ENCODE results near the gene FRMD1.
A peak's percentile ranks its signal among the peaks of the same experiment; 100 is the strongest.

FRMD1 gene

GRCh38 chr6:168026925-168027324 lies 52.1 kb downstream of the FRMD1 start:
- H3K4me3 ChIP-seq (ENCODE audit: low read depth, low read length): no peak overlapping the region
- no peak for TF ChIP-seq ZNF529 (tag by site-specific recombination; IDR thresholded peaks at IDR 0.05; ENCODE audit: insufficient replicate concordance)
- TF ChIP-seq ZNF664 (tag by site-specific recombination; IDR thresholded peaks at IDR 0.05): peak; percentile 78
- POLR2A ChIA-PET: no interaction called here
- no peak overlapping the region for H3K27ac ChIP-seq (ENCODE audit: extremely low read depth, low read depth, low read length)
- peaks cover 25% of the 10 kb centered on the region for H3K4me1 ChIP-seq (ENCODE audit: control insufficient read depth, insufficient read depth, low read length)
- H3K36me3 ChIP-seq (ENCODE audit: control insufficient read depth in 2 of 2, insufficient read depth in 1 of 2, low read length in 2 of 2): no peaks in the 10 kb centered on the region
- CTCF ChIA-PET: interaction anchor here (0.7 kb wide), 1 partner anchor 135 kb away, joined by 8 read pairs; no protein-coding TSS in a partner anchor
- no peaks in the 10 kb centered on the region for H3K9me3 ChIP-seq (ENCODE audit: control insufficient read depth, insufficient read depth, low read depth, low read length)

- Histone ChIP-seq H3K4me3 (ENCODE audit: low read depth, low read length) (no peak overlapping the region), H3K27ac (ENCODE audit: extremely low read depth, low read depth, low read length) (no peak overlapping the region), H3K9me3 (ENCODE audit: control insufficient read depth, insufficient read depth, low read depth, low read length) (no peaks in the 10 kb centered on the region), H3K36me3 (ENCODE audit: control insufficient read depth in 2 of 2, insufficient read depth in 1 of 2, low read length in 2 of 2) (no peaks in the 10 kb centered on the region), H3K4me1 (ENCODE audit: control insufficient read depth, insufficient read depth, low read length) (peaks cover 26% of the 10 kb centered on the region)
- POLR2A ChIA-PET: no interaction called here
- CTCF ChIA-PET: interaction anchor here (0.5 kb wide), 1 partner anchor 708 kb away, joined by 3 read pairs; no protein-coding TSS in a partner anchor
- no peak for TF ChIP-seq ZNF394 (tag by site-specific recombination; IDR thresholded peaks at IDR 0.05; ENCODE audit: borderline replicate concordance)
- peak; percentile 30 for TF ChIP-seq SETDB1 (IDR thresholded peaks at IDR 0.05; ENCODE audit: insufficient read length, low read length)
- TF ChIP-seq ZNF623 (tag by site-specific recombination; IDR thresholded peaks at IDR 0.05): peak; percentile 44
Observed at GRCh38 chr6:168025831-168026710, 52.9 kb downstream of the FRMD1 start.

- Histone ChIP-seq H3K36me3 (ENCODE audit: control insufficient read depth in 2 of 2, insufficient read depth in 1 of 2, low read length in 2 of 2) (no peaks in the 10 kb centered on the region), H3K9me3 (ENCODE audit: control insufficient read depth, insufficient read depth, low read depth, low read length) (no peaks in the 10 kb centered on the region), H3K4me3 (ENCODE audit: low read depth, low read length) (no peak overlapping the region), H3K4me1 (ENCODE audit: control insufficient read depth, insufficient read depth, low read length) (peaks cover 19% of the 10 kb centered on the region), H3K27ac (ENCODE audit: extremely low read depth, low read depth, low read length) (peak overlapping the region; percentile 63; the same call in 1 of the 2 replicates)
- TF ChIP-seq ZNF544 (tag by site-specific recombination; IDR thresholded peaks at IDR 0.05) (no peak), ZNF112 (tag by site-specific recombination; IDR thresholded peaks at IDR 0.05) (no peak), ZNF138 (tag by site-specific recombination; IDR thresholded peaks at IDR 0.05; ENCODE audit: borderline replicate concordance) (no peak), ZNF10 (tag by site-specific recombination; IDR thresholded peaks at IDR 0.05) (peak; percentile 27; the same call in 1 of the 2 replicates), ZNF350 (tag by site-specific recombination; IDR thresholded peaks at IDR 0.05) (no peak), KLF17 (tag by site-specific recombination; IDR thresholded peaks at IDR 0.05) (0 out of 2 replicates have a peak, but pooled peaks have one; percentile 1), ZNF292 (tag by site-specific recombination; IDR thresholded peaks at IDR 0.05; ENCODE audit: borderline replicate concordance, low read depth) (no peak)
- POLR2A ChIA-PET: no interaction called here
- CTCF ChIA-PET: interaction anchor here (0.7 kb wide), 1 partner anchor 99 kb away, joined by 3 read pairs; no protein-coding TSS in a partner anchor
Observed at GRCh38 chr6:168024951-168025510, 54.0 kb downstream of the FRMD1 start.

GRCh38 chr6:168022488-168023321 lies 56.3 kb downstream of the FRMD1 start:
- no peak overlapping the region for H3K4me3 ChIP-seq (ENCODE audit: low read depth, low read length)
- POLR2A ChIA-PET: no interaction called here
- peak overlapping the region; percentile 40; the same call in 1 of the 2 replicates for H3K27ac ChIP-seq (ENCODE audit: extremely low read depth, low read depth, low read length)
- no peaks in the 10 kb centered on the region for H3K36me3 ChIP-seq (ENCODE audit: control insufficient read depth in 2 of 2, insufficient read depth in 1 of 2, low read length in 2 of 2)
- CTCF ChIA-PET: no interaction called here
- H3K9me3 ChIP-seq (ENCODE audit: control insufficient read depth, insufficient read depth, low read depth, low read length): no peaks in the 10 kb centered on the region
- peaks cover 19% of the 10 kb centered on the region for H3K4me1 ChIP-seq (ENCODE audit: control insufficient read depth, insufficient read depth, low read length)
- peak; percentile 72 for TF ChIP-seq FEZF1 (tag by site-specific recombination; IDR thresholded peaks at IDR 0.05)
- TF ChIP-seq KLF10 (tag by site-specific recombination; IDR thresholded peaks at IDR 0.05): no peak
- TF ChIP-seq ZNF518A (tag by site-specific recombination; conservative IDR thresholded peaks at IDR 0.05; ENCODE audit: low read depth): no peak
- TF ChIP-seq OVOL3 (tag by site-specific recombination; IDR thresholded peaks at IDR 0.05): 0 out of 2 replicates have a peak, but pooled peaks have one; percentile 10
- TF ChIP-seq GFI1B (tag by site-specific recombination; IDR thresholded peaks at IDR 0.05): 0 out of 2 replicates have a peak, but pooled peaks have one; percentile 44
- TF ChIP-seq ZNF2 (tag by site-specific recombination; IDR thresholded peaks at IDR 0.05): peak; percentile 34; the same call in 1 of the 2 replicates
